Neural progenitor cell (in vitro differentiated cells): Measurements from ENCODE around the gene NEO1.

Source experiments
- EZH2 ChIP-seq: fragments of 200-600 bp; sonication (generic); IDR thresholded peaks from 2 replicates; pipeline ENCODE4 v1.6.1; 2017; ENCODE audit warnings: antibody characterized with exemption, mild to moderate bottlenecking, moderate library complexity
- EZH2phosphoT487 ChIP-seq: fragments of 200-600 bp; sonication (generic); IDR thresholded peaks from 2 replicates; pipeline ENCODE4 v1.6.1; 2017; ENCODE audit warnings: antibody characterized with exemption
- TF ChIP-seq, protein P1 (sequence below): fragments of 200-600 bp; sonication (generic); IDR thresholded peaks from 2 replicates; pipeline ENCODE4 v1.5.1; 2017; ENCODE audit warnings: antibody characterized with exemption, mild to moderate bottlenecking

GRCh38 chr15:73114064-73114463 is 61.8 kb downstream of the NEO1 start:
- TF ChIP-seq, protein P1, sequence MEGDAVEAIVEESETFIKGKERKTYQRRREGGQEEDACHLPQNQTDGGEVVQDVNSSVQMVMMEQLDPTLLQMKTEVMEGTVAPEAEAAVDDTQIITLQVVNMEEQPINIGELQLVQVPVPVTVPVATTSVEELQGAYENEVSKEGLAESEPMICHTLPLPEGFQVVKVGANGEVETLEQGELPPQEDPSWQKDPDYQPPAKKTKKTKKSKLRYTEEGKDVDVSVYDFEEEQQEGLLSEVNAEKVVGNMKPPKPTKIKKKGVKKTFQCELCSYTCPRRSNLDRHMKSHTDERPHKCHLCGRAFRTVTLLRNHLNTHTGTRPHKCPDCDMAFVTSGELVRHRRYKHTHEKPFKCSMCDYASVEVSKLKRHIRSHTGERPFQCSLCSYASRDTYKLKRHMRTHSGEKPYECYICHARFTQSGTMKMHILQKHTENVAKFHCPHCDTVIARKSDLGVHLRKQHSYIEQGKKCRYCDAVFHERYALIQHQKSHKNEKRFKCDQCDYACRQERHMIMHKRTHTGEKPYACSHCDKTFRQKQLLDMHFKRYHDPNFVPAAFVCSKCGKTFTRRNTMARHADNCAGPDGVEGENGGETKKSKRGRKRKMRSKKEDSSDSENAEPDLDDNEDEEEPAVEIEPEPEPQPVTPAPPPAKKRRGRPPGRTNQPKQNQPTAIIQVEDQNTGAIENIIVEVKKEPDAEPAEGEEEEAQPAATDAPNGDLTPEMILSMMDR = no peak
- TF ChIP-seq EZH2 (no peak), EZH2phosphoT487 (no peak)
